22Rv1 (cell line): ENCODE results near the gene KATNB1.
"Not testable (repeated sequence)": the region's sequence is repeated elsewhere in the genome, so short reads cannot be mapped to it uniquely, and the experiment has no call there.

Experiments
- CTCF ChIP-seq: fragments of 450-650 bp; IDR thresholded peaks from 2 replicates; pipeline ENCODE4 v1.5.1; 2017; ENCODE audit warnings: mild to moderate bottlenecking
- ZFX ChIP-seq: fragments of 450-650 bp; IDR thresholded peaks from 2 replicates; pipeline ENCODE4 v1.6.1; 2017; ENCODE audit warnings: antibody characterized with exemption, borderline replicate concordance

GRCh38 chr16:57729852-57730251, 5.7 kb upstream of the KATNB1 start:
- not testable (repeated sequence) for TF ChIP-seq CTCF, ZFX
